Activated T-cell treated with anti-CD3 and anti-CD28 coated beads, Interleukin-2, amount 50 U/mL, for 4 hours (primary cell): Measurements from ENCODE around the gene ERC1. TPM values are rescaled to one million over a fixed set of nuclear protein-coding genes. Genes with fewer than 3 reads are reported as not detected.
A peak's percentile ranks its signal among the peaks of the same experiment; 100 is the strongest.
"Not testable (repeated sequence)": the region's sequence is repeated elsewhere in the genome, so short reads cannot be mapped to it uniquely, and the experiment has no call there.

Experiments used
- ATAC-seq, 2 donors: fragments of 200-7000 bp; cut with Tn5 transposase; one replicate each; pipeline ENCODE4 v1.10.0; 2021
- DNase-seq: peaks from one replicate; pipeline ENCODE4 v3.0.0-alpha.2; 2020
- H3K27me3 Mint-ChIP-seq: one replicate; pipeline ENCODE4 v1.8.0; 2021; ENCODE audit warnings: low read depth, mixed read lengths
- H3K36me3 Mint-ChIP-seq: one replicate; pipeline ENCODE4 v1.8.0; 2022; ENCODE audit warnings: mixed read lengths; ENCODE audit not compliant: insufficient read depth
- H3K4me1 Mint-ChIP-seq: one replicate; pipeline ENCODE4 v1.8.0; 2021; ENCODE audit warnings: low read depth, mixed read lengths
- H3K4me3 Mint-ChIP-seq: one replicate; pipeline ENCODE4 v1.8.0; 2021; ENCODE audit warnings: mild to moderate bottlenecking, moderate library complexity, mixed read lengths
- H3K9me3 Mint-ChIP-seq: one replicate; pipeline ENCODE4 v1.8.0; 2021; ENCODE audit warnings: mixed read lengths
- total RNA-seq, 3 donors: library from RNA; stranded (reverse); gene quantifications; one replicate each; pipeline ENCODE4 v1.2.1, GENCODE V29; 2021

Gene ERC1
- total RNA-seq, 3 donors from 2014 or later = 18.7 to 21.9 (median 20.6) TPM

GRCh38 chr12:1199700-1200099, 208.7 kb downstream of the ERC1 start:
- DNase-seq = no peak
- Mint-ChIP-seq H3K27me3 (no peaks in the 10 kb centered on the region), H3K4me3 (no peak overlapping the region), H3K9me3 (no peaks in the 10 kb centered on the region), H3K36me3 (peaks cover 20% of the 10 kb centered on the region), H3K4me1 (peaks cover 10% of the 10 kb centered on the region)
- no peak for ATAC-seq

DNA sequence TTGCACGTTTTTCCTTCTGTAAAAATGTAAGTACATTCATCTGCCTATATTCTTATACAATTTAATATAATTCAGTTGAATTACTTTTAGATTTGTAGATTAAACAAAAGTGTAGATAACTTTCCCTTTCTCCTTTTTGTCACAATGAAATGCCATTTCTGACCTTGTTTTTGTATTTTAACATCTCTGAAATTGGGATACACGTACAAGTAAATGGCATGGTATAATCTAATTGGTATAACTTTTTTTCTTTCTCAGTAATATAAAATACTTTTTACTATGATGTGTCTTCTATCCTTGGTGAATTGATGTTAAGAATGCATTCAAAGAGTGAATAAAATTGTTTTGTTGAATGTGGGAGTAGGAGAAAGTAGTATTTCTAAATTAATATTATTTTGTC, 210.0 kb downstream of the ERC1 start:
- no peak for ATAC-seq
- no peak for DNase-seq
- H3K27me3 Mint-ChIP-seq = no peaks in the 10 kb centered on the region
- no peak overlapping the region for H3K4me3 Mint-ChIP-seq
- no peaks in the 10 kb centered on the region for H3K9me3 Mint-ChIP-seq
- peaks cover 14% of the 10 kb centered on the region for H3K36me3 Mint-ChIP-seq
- peaks cover 16% of the 10 kb centered on the region for H3K4me1 Mint-ChIP-seq

GRCh38 chr12:1201886-1202285, 210.9 kb downstream of the ERC1 start:
- H3K4me1 Mint-ChIP-seq = peaks cover 21% of the 10 kb centered on the region
- H3K36me3 Mint-ChIP-seq = peaks cover 12% of the 10 kb centered on the region
- H3K4me3 Mint-ChIP-seq = no peak overlapping the region
- DNase-seq (no peak), ATAC-seq (no peak)
- H3K9me3 Mint-ChIP-seq = no peaks in the 10 kb centered on the region
- no peaks in the 10 kb centered on the region for H3K27me3 Mint-ChIP-seq

GRCh38 chr12:1203735-1204019, 212.7 kb downstream of the ERC1 start:
- peaks cover 21% of the 10 kb centered on the region for H3K4me1 Mint-ChIP-seq
- no peaks in the 10 kb centered on the region for H3K9me3 Mint-ChIP-seq
- ATAC-seq (no peak), DNase-seq (no peak)
- no peaks in the 10 kb centered on the region for H3K36me3 Mint-ChIP-seq
- no peaks in the 10 kb centered on the region for H3K27me3 Mint-ChIP-seq
- no peak overlapping the region for H3K4me3 Mint-ChIP-seq

GRCh38 chr12:1204581-1205121, 213.6 kb downstream of the ERC1 start:
- H3K27me3 Mint-ChIP-seq = no peaks in the 10 kb centered on the region
- no peaks in the 10 kb centered on the region for H3K9me3 Mint-ChIP-seq
- H3K4me1 Mint-ChIP-seq = peaks cover 21% of the 10 kb centered on the region
- no peaks in the 10 kb centered on the region for H3K36me3 Mint-ChIP-seq
- no peak for DNase-seq
- ATAC-seq = peak; percentile 66 to 85
- H3K4me3 Mint-ChIP-seq = no peak overlapping the region

GRCh38 chr12:1205512-1206060, 214.6 kb downstream of the ERC1 start:
- no peaks in the 10 kb centered on the region for H3K36me3 Mint-ChIP-seq
- peaks cover 21% of the 10 kb centered on the region for H3K4me1 Mint-ChIP-seq
- H3K9me3 Mint-ChIP-seq = no peaks in the 10 kb centered on the region
- DNase-seq (no peak), ATAC-seq (no peak)
- peak overlapping the region; percentile 24 for H3K4me3 Mint-ChIP-seq
- H3K27me3 Mint-ChIP-seq = no peaks in the 10 kb centered on the region

GRCh38 chr12:1206118-1206734, 215.2 kb downstream of the ERC1 start:
- no peak for DNase-seq
- H3K36me3 Mint-ChIP-seq = no peaks in the 10 kb centered on the region
- H3K9me3 Mint-ChIP-seq = no peaks in the 10 kb centered on the region
- ATAC-seq = no peak
- H3K4me3 Mint-ChIP-seq = no peak overlapping the region
- H3K4me1 Mint-ChIP-seq = peaks cover 21% of the 10 kb centered on the region
- no peaks in the 10 kb centered on the region for H3K27me3 Mint-ChIP-seq

GRCh38 chr12:1207276-1207675, 216.3 kb downstream of the ERC1 start:
- H3K9me3 Mint-ChIP-seq = no peaks in the 10 kb centered on the region
- peaks cover 15% of the 10 kb centered on the region for H3K4me1 Mint-ChIP-seq
- DNase-seq (no peak), ATAC-seq (no peak)
- H3K27me3 Mint-ChIP-seq = no peaks in the 10 kb centered on the region
- H3K36me3 Mint-ChIP-seq = no peaks in the 10 kb centered on the region
- H3K4me3 Mint-ChIP-seq = no peak overlapping the region

GRCh38 chr12:1208719-1209118, 217.7 kb downstream of the ERC1 start:
- H3K27me3 Mint-ChIP-seq, H3K9me3 Mint-ChIP-seq, H3K4me3 Mint-ChIP-seq, H3K36me3 Mint-ChIP-seq, DNase-seq, ATAC-seq: not testable (repeated sequence)
- H3K4me1 Mint-ChIP-seq = peaks cover 14% of the 10 kb centered on the region

GRCh38 chr12:1212526-1212925, 221.5 kb downstream of the ERC1 start:
- Mint-ChIP-seq H3K9me3 (no peaks in the 10 kb centered on the region), H3K27me3 (no peaks in the 10 kb centered on the region), H3K4me1 (peaks cover 3% of the 10 kb centered on the region), H3K36me3 (no peaks in the 10 kb centered on the region), H3K4me3 (no peak overlapping the region)
- ATAC-seq (no peak), DNase-seq (no peak)

- ATAC-seq = peak; percentile 73 to 75
- Mint-ChIP-seq H3K36me3 (no peaks in the 10 kb centered on the region), H3K4me1 (peaks cover 3% of the 10 kb centered on the region), H3K27me3 (no peaks in the 10 kb centered on the region), H3K4me3 (no peak overlapping the region), H3K9me3 (no peaks in the 10 kb centered on the region)
- no peak for DNase-seq
Measured at GRCh38 chr12:1213205-1213604, 222.2 kb downstream of the ERC1 start.

GRCh38 chr12:1213618-1214205, 222.7 kb downstream of the ERC1 start:
- DNase-seq = no peak
- Mint-ChIP-seq H3K9me3 (no peaks in the 10 kb centered on the region), H3K4me1 (peaks cover 3% of the 10 kb centered on the region), H3K36me3 (no peaks in the 10 kb centered on the region), H3K27me3 (no peaks in the 10 kb centered on the region), H3K4me3 (no peak overlapping the region)
- no peak for ATAC-seq

DNA sequence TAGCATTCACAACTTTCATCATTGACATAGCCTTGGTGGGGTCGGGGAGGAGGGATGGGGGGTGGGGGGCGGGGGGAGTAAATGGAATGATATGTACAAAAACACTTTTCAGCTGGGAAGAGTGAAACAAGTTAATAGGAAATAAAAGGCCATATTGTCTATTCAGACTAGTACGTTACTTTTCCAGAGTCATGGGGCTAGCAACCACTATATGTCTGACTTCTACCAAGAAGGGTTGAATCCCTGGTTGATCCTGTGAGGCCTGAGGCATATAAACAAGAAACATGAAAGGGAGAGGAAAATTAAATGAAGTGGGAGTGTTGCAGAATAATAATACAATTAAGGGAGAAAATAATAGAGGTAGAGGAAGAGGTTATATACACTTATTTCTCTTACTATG, 225.5 kb downstream of the ERC1 start:
- Mint-ChIP-seq H3K36me3 (no peaks in the 10 kb centered on the region), H3K9me3 (no peaks in the 10 kb centered on the region), H3K27me3 (no peaks in the 10 kb centered on the region), H3K4me3 (no peak overlapping the region), H3K4me1 (peaks cover 3% of the 10 kb centered on the region)
- ATAC-seq (no peak), DNase-seq (no peak)

- Mint-ChIP-seq H3K4me3 (no peak overlapping the region), H3K9me3 (no peaks in the 10 kb centered on the region), H3K27me3 (no peaks in the 10 kb centered on the region), H3K4me1 (peaks cover 3% of the 10 kb centered on the region), H3K36me3 (no peaks in the 10 kb centered on the region)
- no peak for DNase-seq
- ATAC-seq = no peak
Measured at GRCh38 chr12:1217191-1217949, 226.3 kb downstream of the ERC1 start.

- DNase-seq = no peak
- H3K9me3 Mint-ChIP-seq = no peaks in the 10 kb centered on the region
- no peak overlapping the region for H3K4me3 Mint-ChIP-seq
- H3K4me1 Mint-ChIP-seq = no peaks in the 10 kb centered on the region
- no peak for ATAC-seq
- H3K36me3 Mint-ChIP-seq = peaks cover 1% of the 10 kb centered on the region
- no peaks in the 10 kb centered on the region for H3K27me3 Mint-ChIP-seq
Measured at GRCh38 chr12:1218369-1218768, 227.3 kb downstream of the ERC1 start.
